GM12878 (cell line): ENCODE results near the gene PRSS33. TPM values are rescaled to one million over a fixed set of nuclear protein-coding genes. Genes with fewer than 3 reads are reported as not detected.

Experiments used
- ATAC-seq: fragments of 200-7000 bp; cut with Tn5 transposase; 3 replicates; pipeline ENCODE4 v1.9.1; 2020; ENCODE audit warnings: mild to moderate bottlenecking, moderate library complexity
- BruUV-seq: library from RNA; stranded (reverse); fragments of 400-500 nt; replicated peaks from 2 replicates; lab custom pipeline; 2021; lab: Mats Ljungman, UMichigan
- CTCF ChIA-PET: fragments of 300-600 bp; sonication (Branson Sonifier 250); formaldehyde crosslinking; extraction: SDS; loops from one replicate; lab custom pipeline; 2021; ENCODE audit warnings: inconsistent platforms; lab: Yijun Ruan, JAX
- POLR2A ChIA-PET: fragments of 350-600 bp; formaldehyde crosslinking; extraction: SDS; loops from one replicate; lab custom pipeline; 2021; ENCODE audit warnings: inconsistent platforms; lab: Charles Lee
- RAD21 ChIA-PET: fragments of 300-600 bp; sonication (Branson Sonifier 250); formaldehyde crosslinking; loops from one replicate; lab custom pipeline; 2023; ENCODE audit warnings: antibody characterized with exemption; ENCODE audit not compliant: unreplicated experiment; lab: Charles Lee
- SMC1A ChIA-PET: fragments of 300-600 bp; sonication (Branson Sonifier 250); formaldehyde crosslinking; loops from one replicate; lab custom pipeline; 2023; ENCODE audit not compliant: unreplicated experiment, uncharacterized antibody; lab: Charles Lee
- DNase-seq: peaks from one replicate; pipeline ENCODE4 v3.0.0-alpha.2; 2011; ENCODE audit warnings: low read depth, low spot score
- FAIRE-seq: peaks from 3 replicates; lab custom pipeline; 2011; peaks lifted over from hg19 to GRCh38; lab: Jason Lieb, UNC
- H2AFZ ChIP-seq: 2 replicates; pipeline ENCODE4 v1.6.0; 2011; ENCODE audit warnings: low read depth, low read length, control low read depth; ENCODE audit not compliant: control insufficient read depth
- H3K27ac ChIP-seq: 2 replicates; pipeline ENCODE4 v1.5.1; 2011; ENCODE audit warnings: control low read depth; ENCODE audit not compliant: control insufficient read depth, insufficient read depth
- H3K27me3 ChIP-seq, 2 experiments: replicated peaks in 1 of 2; 2 replicates each; pipeline versions ENCODE4 v1.6.0 to v1.6.1; 2011; ENCODE audit warnings: low read length in 1 of 2; ENCODE audit not compliant: control insufficient read depth in 2 of 2, insufficient read depth in 2 of 2
- H3K36me3 ChIP-seq, 2 experiments: 2 replicates each; pipeline ENCODE4 v1.5.1; 2011; ENCODE audit warnings: low read length in 1 of 2; ENCODE audit not compliant: control insufficient read depth in 2 of 2, insufficient read depth in 2 of 2
- H3K4me1 ChIP-seq: 2 replicates; pipeline ENCODE4 v1.6.1; 2011; ENCODE audit warnings: mild to moderate bottlenecking, low read length, moderate library complexity, mixed read lengths; ENCODE audit not compliant: control insufficient read depth, insufficient read depth
- H3K4me2 ChIP-seq: 2 replicates; pipeline ENCODE4 v1.6.0; 2011; ENCODE audit warnings: control low read depth; ENCODE audit not compliant: control insufficient read depth, insufficient read depth
- H3K4me3 ChIP-seq: fragments of 200-600 bp; sonication (generic); 2 replicates; pipeline ENCODE4 v1.5.1; 2016
- H3K79me2 ChIP-seq: 2 replicates; pipeline ENCODE4 v1.6.0; 2011; ENCODE audit warnings: low read length; ENCODE audit not compliant: control insufficient read depth, insufficient read depth
- H3K9ac ChIP-seq: 2 replicates; pipeline ENCODE4 v1.8.0; 2011; ENCODE audit warnings: low read length, control low read depth, mixed read lengths; ENCODE audit not compliant: control insufficient read depth, insufficient read depth
- H3K9me3 ChIP-seq: replicated peaks from 3 replicates; pipeline ENCODE4 v1.5.1; 2011; ENCODE audit warnings: mild to moderate bottlenecking, low read length; ENCODE audit not compliant: control insufficient read depth, insufficient read depth
- H4K20me1 ChIP-seq: 2 replicates; pipeline ENCODE4 v1.6.0; 2011; ENCODE audit not compliant: control insufficient read depth, insufficient read depth
- ATF7 ChIP-seq: fragments of 450-650 bp; IDR thresholded peaks from 2 replicates; pipeline ENCODE4 v1.6.1; 2016; ENCODE audit warnings: low read depth, mild to moderate bottlenecking
- BHLHE40 ChIP-seq, 2 experiments: fragments of 450-650 bp in 1 of 2; IDR thresholded peaks; 2 replicates each; pipeline ENCODE4 v1.6.1; 2011 to 2017; ENCODE audit warnings: low read depth in 2 of 2, borderline replicate concordance in 1 of 2, improper control_type of control experiment in 1 of 2, low read length in 1 of 2, mild to moderate bottlenecking in 1 of 2
- GATAD2B ChIP-seq: fragments of 450-650 bp; conservative IDR thresholded peaks from 2 replicates; pipeline ENCODE4 v1.6.1; 2017; ENCODE audit warnings: low read depth, mild to moderate bottlenecking, moderate library complexity
- MEF2A ChIP-seq: IDR thresholded peaks from 2 replicates; pipeline ENCODE4 v1.6.1; 2011; ENCODE audit warnings: low read depth, mild to moderate bottlenecking, low read length, moderate library complexity; ENCODE audit not compliant: insufficient read depth
- NR2C1 ChIP-seq: fragments of 450-650 bp; IDR thresholded peaks from 2 replicates; pipeline ENCODE4 v1.6.1; 2017; ENCODE audit warnings: antibody characterized with exemption, mild to moderate bottlenecking, moderate library complexity
- SREBF1 ChIP-seq: IDR thresholded peaks from 2 replicates; pipeline ENCODE4 v1.6.1; 2012; ENCODE audit warnings: mild to moderate bottlenecking, low read length
- ZBTB40 ChIP-seq: fragments of 450-650 bp; IDR thresholded peaks from 2 replicates; pipeline ENCODE4 v1.6.1; 2016; ENCODE audit warnings: mild to moderate bottlenecking, moderate library complexity, borderline replicate concordance
- ZNF274 ChIP-seq: IDR thresholded peaks from one replicate; pipeline ENCODE4 v1.8.0; 2011; ENCODE audit not compliant: insufficient read length, insufficient read depth
- WGBS: methylation state at CpG from one replicate; pipeline ENCODE4 v1.1.6; 2016; ENCODE audit warnings: low lambda C conversion rate; ENCODE audit not compliant: insufficient replicate concordance, insufficient coverage; ENCODE audit errors: missing lambda C conversion rate; 5-methylcytosine and 5-hydroxymethylcytosine counted together
- in situ Hi-C: fragments of 300-500 bp; cut with MboI; formaldehyde crosslinking; loops from 9 replicates; pipeline ENCODE4 v1.14.3; 2018; ENCODE audit warnings: mixed read lengths
- intact Hi-C: fragments of 100-400 bp; cut with micrococcal nuclease; formaldehyde crosslinking; loops from one replicate; pipeline ENCODE4 v1.14.2; 2022; ENCODE audit not compliant: unreplicated experiment
- polyA plus RNA-seq, 11 experiments: library from polyadenylated mRNA; depleted of rRNA in 4 of 11; unstranded in 6 of 11; stranded (reverse) in 5 of 11; fragments of >200 nt; fragmentation: Nextera tagmentation in 4 of 11; fragmentation: Illumina TruSeq in 1 of 11; extraction: Ambion mirVana in 4 of 11; extraction: Trizol in 1 of 11; gene quantifications; 1 replicate in 1 of 11; 2 replicates in 10 of 11; pipeline versions ENCODE4 v1.2.1 to v1.2.3, GENCODE V29; 2011 to 2016; ENCODE audit warnings: inconsistent platforms in 2 of 11, missing spikeins in 2 of 11, low read depth in 1 of 11
- total RNA-seq, 4 experiments: library from RNA; depleted of rRNA in 3 of 4; stranded (reverse); fragments of >200 nt in 3 of 4; fragmentation: Illumina TruSeq in 1 of 4; extraction: Trizol in 1 of 4; gene quantifications; 2 replicates each; pipeline versions ENCODE4 v1.2.1 to v1.2.3, GENCODE V29; 2013 to 2021

The PRSS33 gene
- total and polyA plus RNA-seq, 10 of the 15 experiments (the other 5 are each of a cell fraction or from before 2014, with no cell fraction given): not detected

DNA sequence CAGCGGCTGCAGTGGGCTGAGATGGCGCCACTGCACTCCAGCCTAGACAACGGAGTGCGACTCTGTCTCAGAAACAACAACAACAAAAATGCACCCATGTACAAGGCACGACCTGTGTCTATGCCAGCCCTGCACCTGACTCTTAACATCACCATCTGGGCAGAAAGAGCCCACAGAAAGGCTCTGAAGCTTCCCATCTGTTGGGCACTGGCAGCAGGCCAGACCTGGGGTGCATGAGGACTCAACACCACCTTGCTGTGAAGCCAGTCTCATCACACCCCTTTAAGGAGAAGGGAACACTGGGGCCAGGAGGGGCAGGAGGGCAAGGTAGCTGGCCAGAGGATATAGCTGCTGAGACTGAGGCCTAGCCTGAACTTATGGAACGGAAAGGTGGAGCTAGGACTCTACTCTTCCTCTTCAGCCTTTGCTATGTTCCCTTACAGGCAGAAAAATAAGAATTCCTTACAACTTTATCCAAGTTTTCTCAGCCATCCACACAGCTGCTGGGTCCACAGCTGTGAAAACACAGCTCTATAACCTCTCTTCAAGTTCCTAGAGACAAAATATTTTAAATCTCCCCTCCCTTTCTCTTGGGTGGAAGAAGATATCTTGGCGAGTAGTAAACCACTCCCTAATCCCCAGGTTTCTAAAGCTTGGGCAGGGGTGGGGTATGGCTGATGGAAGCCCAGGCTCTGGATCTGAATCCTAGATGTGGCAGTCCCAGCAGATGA is 13.0 kb downstream of the PRSS33 start:
- intact Hi-C loops: no loop called here
- BruUV-seq: no TSS peak
- ChIA-PET CTCF (no interaction called here), SMC1A (interaction anchor here (0.6 kb wide), 1 partner anchor 362 kb away, joined by 3 read pairs; no protein-coding TSS in a partner anchor)
- DNase-seq (no peak), ATAC-seq (no peak), FAIRE-seq (no peak)
- 0 out of 2 replicates have a peak, but pooled peaks cover 4% of the 10 kb centered on the region for H3K4me1 ChIP-seq
- WGBS: 49% methylated on average over 5 of the region's 7 CpGs
- H3K9ac ChIP-seq: no peak overlapping the region
- H3K4me3 ChIP-seq: no peak overlapping the region
- H2AFZ ChIP-seq: no peak overlapping the region
- H3K27me3 ChIP-seq: no peaks in the 10 kb centered on the region
- H3K79me2 ChIP-seq: peaks cover 30% of the 10 kb centered on the region
- in situ Hi-C loops: no loop called here
- H3K4me2 ChIP-seq: no peak overlapping the region
- no peaks in the 10 kb centered on the region for H3K9me3 ChIP-seq
- H3K36me3 ChIP-seq: peaks cover 14% of the 10 kb centered on the region in 2 experiments; a peak in 3 of 4 replicates
- no peak overlapping the region for H3K27ac ChIP-seq
- TF ChIP-seq ZNF274: no peak
- TF ChIP-seq GATAD2B: no peak
- TF ChIP-seq NR2C1: no peak
- no peak for TF ChIP-seq SREBF1
- TF ChIP-seq BHLHE40 (IDR thresholded peaks at IDR 0.05; ENCODE audit: borderline replicate concordance in 1 of 2, low read depth in 2 of 2, low read length in 1 of 2): no peak
- no peak for TF ChIP-seq ZBTB40
- no peak for TF ChIP-seq MEF2A
- no peak for TF ChIP-seq ATF7
- TF ChIP-seq, all 136 proteins: peak for 0
- ChIA-PET POLR2A (interaction anchor here (0.7 kb wide), 1 partner anchor 19 kb away, joined by 3 read pairs; no protein-coding TSS in a partner anchor), RAD21 (interaction anchor here (0.9 kb wide), 1 partner anchor 20 kb away, joined by 3 read pairs; no protein-coding TSS in a partner anchor)
- no peaks in the 10 kb centered on the region for H4K20me1 ChIP-seq
